OCI-LY1 (cell line): Measurements from ENCODE around the gene PAPPA.

Source experiments
- H2AFZ ChIP-seq: fragments of 200-600 bp; sonication (generic), shearing (Covaris generic); 2 replicates; pipeline ENCODE4 v1.6.0; 2014; ENCODE audit warnings: antibody characterized with exemption, mild to moderate bottlenecking, low read length
- H3F3A ChIP-seq: fragments of 200-600 bp; sonication (generic), shearing (Covaris generic); 2 replicates; pipeline ENCODE4 v1.6.0; 2014; ENCODE audit warnings: mild to moderate bottlenecking, antibody characterized with exemption, low read length, moderate library complexity; ENCODE audit not compliant: insufficient read depth
- H3K27ac ChIP-seq: fragments of 200-600 bp; sonication (generic); 2 replicates; pipeline ENCODE4 v1.5.1; 2014; ENCODE audit warnings: low read length, mixed run types, mild to moderate bottlenecking, low read depth; ENCODE audit not compliant: poor library complexity, severe bottlenecking
- H3K27me3 ChIP-seq: fragments of 200-600 bp; sonication (generic); 2 replicates; pipeline ENCODE4 v1.6.0; 2014; ENCODE audit warnings: antibody characterized with exemption, mild to moderate bottlenecking, low read length, moderate library complexity; ENCODE audit not compliant: insufficient read depth
- H3K36me3 ChIP-seq: fragments of 200-600 bp; sonication (generic); 2 replicates; pipeline ENCODE4 v1.6.1; 2014; ENCODE audit warnings: mild to moderate bottlenecking, antibody characterized with exemption, low read length, moderate library complexity, mixed read lengths; ENCODE audit not compliant: insufficient read depth
- H3K4me1 ChIP-seq: fragments of 200-600 bp; sonication (generic); 2 replicates; pipeline ENCODE4 v1.5.1; 2014; ENCODE audit warnings: mild to moderate bottlenecking, low read length, moderate library complexity; ENCODE audit not compliant: insufficient read depth, severe bottlenecking
- H3K4me2 ChIP-seq: fragments of 200-600 bp; sonication (generic), shearing (Covaris generic); 2 replicates; pipeline ENCODE4 v1.6.1; 2014; ENCODE audit warnings: low read length
- H3K4me3 ChIP-seq: fragments of 200-600 bp; sonication (generic); 2 replicates; pipeline ENCODE4 v1.5.1; 2014; ENCODE audit warnings: low read length, low read depth, mild to moderate bottlenecking, mixed read lengths; ENCODE audit not compliant: poor library complexity, severe bottlenecking
- H3K79me2 ChIP-seq: fragments of 200-600 bp; shearing (Covaris generic); 2 replicates; pipeline ENCODE4 v1.6.1; 2016; ENCODE audit warnings: mixed run types, low read length, mixed read lengths; ENCODE audit not compliant: insufficient read depth
- H3K9ac ChIP-seq: fragments of 200-600 bp; sonication (generic), shearing (Covaris generic); 2 replicates; pipeline ENCODE4 v1.6.1; 2014; ENCODE audit warnings: mild to moderate bottlenecking, low read length, mixed read lengths
- H3K9me2 ChIP-seq: fragments of 200-600 bp; sonication (generic), shearing (Covaris generic); 2 replicates; pipeline ENCODE4 v1.6.1; 2014; ENCODE audit warnings: low read depth, mild to moderate bottlenecking, low read length, mixed read lengths
- H3K9me3 ChIP-seq: fragments of 200-600 bp; shearing (Covaris generic); 2 replicates; pipeline ENCODE4 v1.6.1; 2014; ENCODE audit warnings: low read length, mixed read lengths
- H4K20me1 ChIP-seq: fragments of 200-600 bp; sonication (generic), shearing (Covaris generic); 2 replicates; pipeline ENCODE4 v1.6.0; 2016; ENCODE audit warnings: mild to moderate bottlenecking, low read length; ENCODE audit not compliant: insufficient read depth
- CTCF ChIP-seq: fragments of 200-600 bp; sonication (generic), shearing (Covaris generic); IDR thresholded peaks from 2 replicates; pipeline ENCODE4 v1.5.1; 2017; ENCODE audit warnings: mild to moderate bottlenecking, antibody characterized with exemption, low read length, moderate library complexity, mixed read lengths
- EZH2 ChIP-seq: fragments of 200-600 bp; sonication (generic), shearing (Covaris generic); IDR thresholded peaks from 2 replicates; pipeline ENCODE4 v1.8.0; 2017; ENCODE audit warnings: borderline replicate concordance, mixed run types, mild to moderate bottlenecking, antibody characterized with exemption, low read length, moderate library complexity, mixed read lengths

PAPPA gene

GRCh38 chr9:116409638-116410037 is 256.0 kb downstream of the PAPPA start:
- no peak overlapping the region for H3K4me3 ChIP-seq
- no peaks in the 10 kb centered on the region for H3K4me1 ChIP-seq
- no peak overlapping the region for H3K4me2 ChIP-seq
- H3K9ac ChIP-seq, result no peak overlapping the region
- no peak for TF ChIP-seq EZH2
- no peak for TF ChIP-seq CTCF
- no peak overlapping the region for H3K27ac ChIP-seq
- H3K79me2 ChIP-seq, result no peaks in the 10 kb centered on the region
- H3K27me3 ChIP-seq, result no peaks in the 10 kb centered on the region
- no peak overlapping the region for H2AFZ ChIP-seq
- no peaks in the 10 kb centered on the region for H4K20me1 ChIP-seq
- H3K9me3 ChIP-seq, result no peaks in the 10 kb centered on the region
- H3K36me3 ChIP-seq, result no peaks in the 10 kb centered on the region
- no peaks in the 10 kb centered on the region for H3F3A ChIP-seq
- H3K9me2 ChIP-seq, result no peaks in the 10 kb centered on the region

GRCh38 chr9:116411506-116411905 is 257.9 kb downstream of the PAPPA start:
- no peak overlapping the region for H3K4me2 ChIP-seq
- no peak overlapping the region for H3K4me3 ChIP-seq
- H3K27ac ChIP-seq, result no peak overlapping the region
- no peaks in the 10 kb centered on the region for H3K36me3 ChIP-seq
- H2AFZ ChIP-seq, result no peak overlapping the region
- H3K9me3 ChIP-seq, result no peaks in the 10 kb centered on the region
- H4K20me1 ChIP-seq, result no peaks in the 10 kb centered on the region
- no peak overlapping the region for H3K9ac ChIP-seq
- no peak for TF ChIP-seq CTCF
- no peaks in the 10 kb centered on the region for H3K9me2 ChIP-seq
- no peaks in the 10 kb centered on the region for H3K79me2 ChIP-seq
- no peaks in the 10 kb centered on the region for H3F3A ChIP-seq
- no peaks in the 10 kb centered on the region for H3K4me1 ChIP-seq
- no peaks in the 10 kb centered on the region for H3K27me3 ChIP-seq

GRCh38 chr9:116414374-116414773 is 260.8 kb downstream of the PAPPA start:
- Histone ChIP-seq H4K20me1 (no peaks in the 10 kb centered on the region), H3K4me1 (no peaks in the 10 kb centered on the region), H3K27me3 (no peaks in the 10 kb centered on the region), H3F3A (no peaks in the 10 kb centered on the region), H3K27ac (no peak overlapping the region), H3K79me2 (no peaks in the 10 kb centered on the region), H3K9me3 (no peaks in the 10 kb centered on the region), H2AFZ (no peak overlapping the region), H3K4me3 (no peak overlapping the region), H3K9me2 (no peaks in the 10 kb centered on the region), H3K36me3 (no peaks in the 10 kb centered on the region), H3K9ac (no peak overlapping the region), H3K4me2 (no peak overlapping the region)
- TF ChIP-seq EZH2 (no peak), CTCF (no peak)
